ENCODE results near the gene CACNB2.
"Not testable (repeated sequence)": the region's sequence is repeated elsewhere in the genome, so short reads cannot be mapped to it uniquely, and the experiment has no call there.

CACNB2 gene

GRCh38 chr10:18144928-18145327, 4.7 kb downstream of the CACNB2 start:
- no peak for DNase-seq (ENCODE audit: low read depth in 2 of 2, low spot score in 1 of 2)

GRCh38 chr10:18145652-18146051, 5.4 kb downstream of the CACNB2 start:
- no peak for DNase-seq (ENCODE audit: low read depth in 2 of 2, low spot score in 1 of 2)

- DNase-seq (ENCODE audit: low read depth in 2 of 2, low spot score in 1 of 2) = no peak
Observed at GRCh38 chr10:18149196-18149800, 9.1 kb downstream of the CACNB2 start.

GRCh38 chr10:18151356-18151890, 11.2 kb downstream of the CACNB2 start:
- no peak for DNase-seq (ENCODE audit: low read depth in 2 of 2, low spot score in 1 of 2)

- not testable (repeated sequence) for DNase-seq (ENCODE audit: low read depth in 2 of 2, low spot score in 1 of 2)
Observed at GRCh38 chr10:18153381-18153780, 13.2 kb downstream of the CACNB2 start.

- DNase-seq (ENCODE audit: low read depth in 2 of 2, low spot score in 1 of 2) = no peak
Observed at GRCh38 chr10:18155321-18155720, 15.1 kb downstream of the CACNB2 start.

GRCh38 chr10:18156797-18157196, 16.6 kb downstream of the CACNB2 start:
- DNase-seq (ENCODE audit: low read depth in 2 of 2, low spot score in 1 of 2) = not testable (repeated sequence)

- no peak for DNase-seq (ENCODE audit: low read depth in 2 of 2, low spot score in 1 of 2)
Observed at GRCh38 chr10:18157881-18158280, 17.7 kb downstream of the CACNB2 start.

- DNase-seq (ENCODE audit: low read depth in 2 of 2, low spot score in 1 of 2) = no peak
Observed at GRCh38 chr10:18158773-18159265, 18.6 kb downstream of the CACNB2 start.

GRCh38 chr10:18159557-18159956, 19.3 kb downstream of the CACNB2 start:
- no peak for DNase-seq (ENCODE audit: low read depth in 2 of 2, low spot score in 1 of 2)

- no peak for DNase-seq (ENCODE audit: low read depth in 2 of 2, low spot score in 1 of 2)
Observed at GRCh38 chr10:18162021-18162627, 21.9 kb downstream of the CACNB2 start.

GRCh38 chr10:18164093-18164492, 23.9 kb downstream of the CACNB2 start:
- no peak for DNase-seq (ENCODE audit: low read depth in 2 of 2, low spot score in 1 of 2)

- no peak for DNase-seq (ENCODE audit: low read depth in 2 of 2, low spot score in 1 of 2)
Observed at GRCh38 chr10:18164748-18165361, 24.6 kb downstream of the CACNB2 start.

GRCh38 chr10:18178854-18179483, 38.7 kb downstream of the CACNB2 start:
- DNase-seq (ENCODE audit: low read depth in 2 of 2, low spot score in 1 of 2) = no peak

- no peak for DNase-seq (ENCODE audit: low read depth in 2 of 2, low spot score in 1 of 2)
Observed at GRCh38 chr10:18179891-18180290, 39.7 kb downstream of the CACNB2 start.

GRCh38 chr10:18181382-18181781, 41.2 kb downstream of the CACNB2 start:
- DNase-seq (ENCODE audit: low read depth in 2 of 2, low spot score in 1 of 2) = not testable (repeated sequence)

- no peak for DNase-seq (ENCODE audit: low read depth in 2 of 2, low spot score in 1 of 2)
Observed at GRCh38 chr10:18185621-18186020, 45.4 kb downstream of the CACNB2 start.

- no peak for DNase-seq (ENCODE audit: low read depth in 2 of 2, low spot score in 1 of 2)
Observed at GRCh38 chr10:18190840-18191239, 50.6 kb downstream of the CACNB2 start.

GRCh38 chr10:18194634-18195033, 54.4 kb downstream of the CACNB2 start:
- DNase-seq (ENCODE audit: low read depth in 2 of 2, low spot score in 1 of 2) = no peak

GRCh38 chr10:18195060-18195799, 55.0 kb downstream of the CACNB2 start:
- no peak for DNase-seq (ENCODE audit: low read depth in 2 of 2, low spot score in 1 of 2)

All from stimulated activated CD8-positive, alpha-beta memory T cell treated with anti-CD3 and anti-CD28 coated beads, Interleukin-4, amount 100 ng/mL, for 4 hours (primary cell).